GM19238 (cell line): ENCODE results near the gene PDZD8.
"Not testable (repeated sequence)": the region's sequence is repeated elsewhere in the genome, so short reads cannot be mapped to it uniquely, and the experiment has no call there.

Source experiments
- DNase-seq: peaks from one replicate; pipeline ENCODE4 v3.0.0; 2011; ENCODE audit warnings: low spot score; ENCODE audit not compliant: insufficient read length

Gene PDZD8

DNA sequence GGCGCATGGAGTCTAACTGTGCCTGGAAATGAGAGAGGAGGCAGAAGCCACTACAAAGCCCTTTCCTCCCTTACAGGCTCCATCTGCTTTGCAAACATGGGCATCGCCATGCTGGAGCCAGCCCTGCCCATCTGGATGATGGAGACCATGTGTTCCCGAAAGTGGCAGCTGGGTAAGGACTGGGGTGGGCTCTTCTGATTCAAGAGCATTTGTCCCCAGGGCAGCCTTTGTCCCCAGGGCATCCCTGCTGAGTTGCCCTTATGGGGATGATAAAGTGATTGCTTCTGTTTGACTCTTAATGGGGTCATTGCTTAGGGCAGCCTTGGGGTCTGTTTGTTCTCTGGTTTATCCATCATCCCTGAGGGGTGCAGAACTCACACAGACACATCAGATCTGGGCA is 117.5 kb downstream of the PDZD8 start:
- DNase-seq: no peak

DNA sequence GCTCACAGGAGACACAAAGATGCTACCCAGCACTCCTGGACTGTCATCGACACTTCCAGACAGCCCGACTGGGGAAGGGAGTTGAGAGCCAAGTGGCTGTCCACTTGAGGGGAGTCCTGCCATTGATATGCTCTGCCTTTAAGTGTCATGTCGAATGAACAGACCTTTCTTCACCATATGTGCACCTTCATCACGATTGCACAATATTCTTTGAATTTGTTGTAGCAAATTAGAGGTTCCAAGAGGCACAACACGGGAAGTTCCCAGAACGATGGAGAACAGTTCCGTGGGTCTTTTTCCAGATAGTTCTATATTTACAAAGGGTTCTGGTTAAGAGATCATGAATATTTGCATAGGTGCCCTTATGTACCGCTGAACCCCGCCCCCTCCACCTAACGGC is 118.3 kb downstream of the PDZD8 start:
- no peak for DNase-seq

DNA sequence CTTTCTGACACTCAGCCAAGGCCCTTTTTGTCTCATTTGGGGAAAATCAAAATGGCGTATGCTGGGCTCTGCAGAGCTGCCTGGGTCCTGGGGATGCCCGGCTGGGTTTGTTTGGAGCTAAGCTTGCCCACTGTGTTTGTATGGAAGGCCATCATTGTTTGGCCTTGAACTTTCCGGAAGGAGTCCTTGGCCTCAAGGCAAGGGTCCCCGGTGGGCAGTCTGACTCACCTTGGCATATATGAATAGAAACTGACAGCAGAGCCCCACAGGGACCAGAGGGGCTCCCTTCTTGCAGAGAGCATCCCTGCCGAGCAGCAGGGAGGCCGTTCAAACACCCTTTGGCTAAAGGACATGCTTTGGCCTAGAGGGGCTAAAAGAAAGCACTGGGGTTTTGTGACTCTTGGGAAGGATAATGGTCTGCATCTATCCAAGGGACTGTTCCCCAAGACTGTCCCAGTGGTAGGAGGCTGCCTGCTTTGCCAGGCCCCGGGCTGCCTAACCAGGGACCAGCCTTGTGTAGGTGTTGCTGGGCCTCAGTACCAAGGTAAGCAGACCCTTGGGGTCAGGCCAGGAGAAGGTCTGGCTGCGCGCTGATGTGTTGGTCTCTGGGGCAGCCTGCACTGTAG is 119.3 kb downstream of the PDZD8 start:
- no peak for DNase-seq

DNA sequence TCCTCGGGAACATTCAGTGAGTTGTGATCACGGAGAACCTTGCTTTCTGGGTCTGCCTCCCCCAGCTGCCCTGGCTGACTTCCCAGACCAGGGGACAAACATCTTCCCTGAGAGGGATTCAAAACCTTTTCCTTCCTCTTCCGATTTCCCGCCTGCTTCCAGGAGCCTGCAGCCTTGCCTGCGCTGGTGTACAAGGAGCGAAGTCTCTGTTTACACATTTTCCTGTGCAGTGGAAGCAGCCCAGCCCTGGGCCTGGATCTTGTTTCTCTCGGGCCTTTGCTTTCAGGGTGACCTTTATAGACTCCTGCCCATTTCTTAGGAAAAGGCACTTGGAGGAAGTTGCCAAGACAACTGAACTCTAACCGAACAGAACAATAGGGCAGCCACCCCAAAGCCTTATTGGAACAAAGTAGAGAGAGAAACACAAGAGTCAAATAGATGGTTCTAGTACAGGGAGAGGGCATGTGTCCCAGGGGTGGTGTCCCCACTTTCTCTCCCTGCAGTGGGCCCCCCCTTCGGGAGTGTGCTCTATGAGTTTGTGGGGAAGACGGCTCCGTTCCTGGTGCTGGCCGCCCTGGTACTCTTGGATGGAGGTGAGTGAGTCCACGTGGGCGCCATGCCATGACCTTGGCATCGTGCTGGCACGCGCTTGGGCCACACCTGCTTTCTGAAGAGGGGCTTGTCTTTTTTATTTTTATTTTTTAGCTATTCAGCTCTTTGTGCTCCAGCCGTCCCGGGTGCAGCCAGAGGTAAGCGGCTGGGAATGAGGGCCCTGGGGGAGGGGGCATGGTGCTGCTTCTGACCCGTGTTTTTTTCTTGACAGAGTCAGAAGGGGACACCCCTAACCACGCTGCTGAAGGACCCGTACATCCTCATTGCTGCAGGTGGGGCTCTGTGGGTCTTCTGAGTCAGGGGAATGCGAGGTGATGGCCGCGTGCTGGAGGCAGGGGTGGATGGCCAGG is 120.2 kb downstream of the PDZD8 start:
- no peak for DNase-seq

DNA sequence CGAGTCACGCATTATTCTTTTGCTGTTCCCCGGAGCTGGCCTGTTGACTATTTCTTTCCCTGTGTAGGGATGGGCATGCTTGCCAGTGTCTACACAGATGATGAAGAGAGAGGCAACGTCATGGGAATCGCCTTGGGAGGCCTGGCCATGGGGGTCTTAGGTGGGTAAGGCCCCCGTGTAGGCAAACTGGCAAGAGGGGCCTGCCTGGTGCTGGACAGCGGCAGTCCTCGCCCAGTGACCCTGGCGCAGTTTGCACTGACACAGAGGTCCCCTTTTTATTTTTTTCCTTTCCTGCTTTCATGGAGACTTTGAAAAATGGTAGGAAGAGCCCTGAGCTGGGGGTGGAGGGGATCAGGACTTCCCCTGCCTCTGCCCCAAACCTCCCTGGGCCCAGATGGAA is 120.9 kb downstream of the PDZD8 start:
- no peak for DNase-seq

DNA sequence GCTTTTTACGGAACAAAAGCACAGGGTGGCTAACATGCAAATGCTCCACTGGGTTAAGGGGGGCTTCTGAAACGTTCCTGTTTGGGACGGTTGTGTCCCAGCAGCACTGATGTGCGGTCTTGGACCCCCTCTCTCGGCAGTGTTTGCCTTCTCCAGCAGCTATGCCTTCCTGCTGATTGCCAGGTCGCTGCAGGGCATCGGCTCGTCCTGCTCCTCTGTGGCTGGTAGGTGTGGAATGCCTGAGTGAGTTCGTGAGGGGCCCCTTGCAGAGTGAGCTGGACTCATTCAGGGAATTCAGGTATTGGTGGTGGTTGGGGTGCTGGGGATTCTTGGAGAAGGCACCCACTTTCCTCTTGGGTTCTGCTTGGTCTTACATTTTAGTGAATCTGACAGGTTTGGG is 121.3 kb downstream of the PDZD8 start:
- no peak for DNase-seq

DNA sequence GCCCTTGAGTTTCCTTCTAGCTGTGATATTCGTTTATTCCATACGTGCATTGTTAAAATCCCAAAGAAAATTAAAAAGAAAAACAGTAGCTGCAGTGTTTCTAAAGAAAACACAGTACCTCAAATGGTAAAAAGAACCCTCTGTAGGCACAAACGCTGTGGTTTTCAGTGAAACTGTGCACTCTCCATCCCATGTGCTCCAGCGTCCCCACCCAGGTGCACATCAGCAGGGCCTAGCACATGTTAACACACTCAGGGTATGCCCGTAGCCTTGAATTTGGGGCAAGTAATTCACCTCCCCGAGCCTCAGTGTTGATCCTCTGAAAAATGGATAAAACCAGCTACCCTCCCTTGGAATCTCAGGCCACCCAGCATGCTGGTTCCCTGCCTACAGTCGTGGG is 124.8 kb downstream of the PDZD8 start:
- DNase-seq: no peak

DNA sequence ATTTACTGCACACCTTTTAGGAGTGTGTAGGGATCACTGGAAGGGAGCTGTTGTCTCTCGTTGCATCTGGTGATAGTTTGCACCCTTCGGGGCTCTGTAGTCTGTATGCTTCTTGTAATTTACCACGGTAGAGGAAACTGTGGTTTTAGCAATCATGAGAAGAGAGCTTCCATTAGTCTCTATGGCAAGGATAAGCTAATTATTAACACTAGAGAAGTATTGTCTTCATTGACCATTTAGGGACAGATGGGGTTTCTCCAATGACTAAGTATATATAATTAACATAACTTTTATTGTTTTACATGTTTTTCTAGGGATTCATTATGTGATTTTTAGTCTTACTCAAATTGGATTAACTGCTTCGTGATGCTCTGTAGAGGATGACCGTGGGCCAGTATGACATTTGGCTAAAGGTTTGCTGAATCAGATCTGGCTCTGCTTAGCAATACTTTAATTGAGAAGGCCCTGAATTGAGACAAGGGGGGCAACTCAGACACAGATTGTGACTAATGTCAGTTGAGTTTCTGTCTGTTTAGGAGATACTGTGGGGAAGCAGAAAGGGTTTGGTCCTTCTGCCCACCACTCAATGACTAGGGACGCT is 125.6 kb downstream of the PDZD8 start:
- DNase-seq: no peak

DNA sequence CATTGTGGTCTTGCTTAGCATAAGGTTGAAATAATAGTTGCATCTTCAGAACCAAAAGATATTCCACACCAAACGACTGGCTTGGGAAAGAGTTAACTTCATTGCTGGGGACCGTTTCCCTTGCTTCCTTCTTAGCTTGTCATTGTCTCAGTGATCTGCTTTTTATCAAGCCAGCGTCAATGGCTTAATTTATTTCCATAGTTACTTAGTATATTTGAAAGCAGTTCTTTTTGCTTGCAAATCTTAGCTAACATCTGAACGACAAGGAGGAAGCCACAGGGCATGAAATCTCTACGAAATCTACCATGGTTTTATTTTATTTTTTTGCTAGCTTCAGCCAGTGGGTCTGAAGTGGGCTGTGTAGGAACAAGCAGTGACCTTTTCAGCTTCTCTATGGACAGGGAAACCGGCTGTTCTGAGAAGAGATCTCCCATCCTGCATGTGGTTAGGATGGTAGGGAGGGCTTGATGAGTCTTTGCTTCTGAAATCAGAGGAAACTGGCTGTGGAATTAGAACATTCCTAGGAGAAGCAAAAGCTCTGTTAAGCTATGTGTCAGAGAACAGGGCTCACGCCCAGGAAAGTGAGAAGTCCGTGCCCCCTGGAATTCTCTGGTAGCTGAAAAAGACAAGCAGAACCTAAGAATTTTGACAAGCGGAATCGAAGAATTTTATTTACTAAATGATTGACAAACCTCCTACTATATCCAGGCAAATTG is 126.3 kb downstream of the PDZD8 start:
- DNase-seq: no peak

DNA sequence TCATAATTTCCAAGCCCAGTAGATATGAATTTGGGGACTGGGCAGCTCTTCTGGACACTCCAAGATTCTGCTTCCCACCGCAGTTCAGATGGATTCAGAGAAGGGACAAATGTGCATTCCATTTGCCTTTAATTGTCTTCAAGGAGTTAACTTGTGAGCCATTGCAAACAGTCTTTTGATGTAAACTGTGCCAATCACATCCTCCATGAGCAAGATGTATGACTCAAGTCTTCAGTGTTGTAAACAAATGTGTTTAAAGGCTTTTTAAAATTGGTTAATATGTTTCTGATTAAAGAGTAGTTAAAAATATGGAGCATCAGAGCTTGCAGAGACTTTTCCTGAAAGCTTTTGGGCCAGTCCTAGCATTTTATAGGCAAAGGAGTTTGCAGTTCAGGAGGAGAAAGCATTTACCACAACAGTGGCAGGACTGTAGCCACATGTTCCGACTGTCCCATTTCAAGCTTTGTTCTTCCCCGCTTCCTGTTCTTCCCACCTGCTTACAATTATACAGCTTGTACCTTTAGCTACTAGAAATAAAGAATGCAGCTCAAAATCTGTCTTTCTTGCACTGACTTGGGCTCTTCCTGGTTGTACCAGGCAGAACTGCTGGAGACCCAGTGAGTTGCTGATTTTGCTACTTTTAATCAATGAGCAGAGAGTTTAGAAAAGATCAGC is 128.1 kb downstream of the PDZD8 start:
- DNase-seq: no peak

DNA sequence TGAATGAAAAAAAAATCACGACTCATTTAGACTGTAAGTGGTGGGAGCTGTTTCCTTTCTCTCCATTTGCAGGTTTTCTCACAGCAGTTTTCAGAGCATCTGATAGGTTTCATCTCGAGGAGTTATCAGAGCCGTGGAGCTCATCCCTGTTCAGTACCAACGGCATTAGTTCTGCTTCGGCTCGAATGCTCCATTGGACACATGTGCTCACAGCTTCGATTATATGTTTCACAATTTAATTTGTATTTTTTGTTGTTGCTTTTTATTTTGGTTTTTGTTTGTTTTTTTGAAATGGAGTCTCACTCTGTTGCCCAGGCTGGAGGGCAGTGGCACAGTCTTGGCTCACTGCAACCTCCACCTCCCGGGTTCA is 132.8 kb downstream of the PDZD8 start:
- DNase-seq: no peak

DNA sequence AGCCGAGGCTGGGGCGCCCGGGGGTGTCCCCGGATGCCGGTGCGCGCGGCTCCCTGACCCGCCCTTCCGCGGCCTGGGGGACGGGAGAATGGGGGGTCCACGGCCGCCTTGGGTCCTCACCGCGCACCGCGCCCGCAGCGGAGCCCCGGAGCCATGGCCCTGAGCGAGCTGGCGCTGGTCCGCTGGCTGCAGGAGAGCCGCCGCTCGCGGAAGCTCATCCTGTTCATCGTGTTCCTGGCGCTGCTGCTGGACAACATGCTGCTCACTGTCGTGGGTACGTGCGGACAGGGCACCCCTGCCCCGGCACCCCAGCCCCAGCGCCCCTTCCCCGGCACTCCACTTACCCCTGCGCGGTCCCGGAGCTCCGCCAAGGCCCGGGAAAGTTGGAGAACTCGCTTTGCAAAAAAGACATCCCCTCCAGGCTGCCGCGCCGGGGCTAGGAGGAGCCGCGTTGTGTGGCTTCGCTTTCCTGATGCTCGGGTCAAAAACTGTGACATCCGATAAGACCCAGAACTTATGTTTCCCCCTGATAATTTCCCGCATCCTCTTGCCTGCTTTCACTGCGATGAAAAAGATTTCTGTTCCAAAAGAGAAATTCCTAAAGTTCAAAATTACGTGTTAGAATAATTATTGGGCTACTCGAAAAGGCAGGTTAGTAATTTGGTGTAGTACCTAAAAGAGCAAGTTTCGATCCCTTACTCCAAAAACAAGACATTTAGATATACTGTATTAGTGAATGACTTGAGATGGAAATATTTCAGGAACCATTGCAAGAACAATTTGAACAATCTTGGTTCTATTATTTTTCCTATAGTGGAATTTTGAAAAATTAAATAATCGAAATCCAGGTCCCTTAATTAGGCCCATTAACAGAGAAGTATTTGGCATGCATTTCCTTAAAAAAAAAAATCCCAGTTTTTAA is 133.4 kb downstream of the PDZD8 start:
- DNase-seq: no peak

DNA sequence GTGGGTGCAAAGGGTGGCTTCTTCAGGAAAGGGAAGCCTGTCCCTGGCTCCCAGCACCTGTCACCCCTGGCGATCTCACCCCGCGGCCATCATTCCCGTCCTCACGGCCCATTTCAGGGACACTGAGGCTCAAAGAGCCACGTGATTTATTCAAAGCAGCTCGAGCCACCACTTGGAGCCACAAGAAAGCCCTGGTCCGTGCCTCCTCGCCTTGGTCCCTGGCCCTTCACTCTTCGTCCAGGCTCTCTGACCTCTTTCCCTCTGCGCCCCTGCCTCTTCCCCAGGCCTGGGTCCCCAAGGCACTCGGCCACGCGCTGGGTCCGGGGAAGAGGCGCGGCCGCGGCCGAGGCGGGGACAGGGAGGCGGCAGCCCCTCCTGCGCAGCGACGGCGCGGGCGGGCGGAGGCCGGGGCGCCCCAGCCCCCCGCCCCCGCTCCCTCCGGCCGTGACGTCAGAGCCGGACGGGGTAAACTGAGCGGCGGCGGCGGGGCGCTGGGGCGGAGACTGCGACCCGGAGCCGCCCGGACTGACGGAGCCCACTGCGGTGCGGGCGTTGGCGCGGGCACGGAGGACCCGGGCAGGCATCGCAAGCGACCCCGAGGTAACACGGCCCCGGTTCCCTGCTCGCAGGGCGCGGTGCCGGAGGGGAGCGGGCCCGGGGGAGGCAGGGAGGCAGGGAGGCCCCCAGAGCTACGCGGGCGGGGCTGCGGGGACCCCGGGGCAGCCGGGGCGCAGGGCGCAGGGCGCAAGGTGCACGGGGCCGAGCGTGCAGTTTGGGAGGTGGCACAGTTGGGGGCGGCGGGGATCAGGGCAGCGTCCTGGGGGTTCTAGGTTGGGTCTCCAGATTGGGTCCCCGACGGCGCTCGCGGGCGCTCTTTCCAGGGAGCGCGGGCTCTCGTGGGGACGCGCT is 134.4 kb downstream of the PDZD8 start, which contains the start of gene SLC18A2:
TSS of gene SLC18A2 (plus strand) at position 494 of the 909 bp plus-strand sequence. CDS start 580 bp downstream, outside the sequence.
- DNase-seq: no peak

DNA sequence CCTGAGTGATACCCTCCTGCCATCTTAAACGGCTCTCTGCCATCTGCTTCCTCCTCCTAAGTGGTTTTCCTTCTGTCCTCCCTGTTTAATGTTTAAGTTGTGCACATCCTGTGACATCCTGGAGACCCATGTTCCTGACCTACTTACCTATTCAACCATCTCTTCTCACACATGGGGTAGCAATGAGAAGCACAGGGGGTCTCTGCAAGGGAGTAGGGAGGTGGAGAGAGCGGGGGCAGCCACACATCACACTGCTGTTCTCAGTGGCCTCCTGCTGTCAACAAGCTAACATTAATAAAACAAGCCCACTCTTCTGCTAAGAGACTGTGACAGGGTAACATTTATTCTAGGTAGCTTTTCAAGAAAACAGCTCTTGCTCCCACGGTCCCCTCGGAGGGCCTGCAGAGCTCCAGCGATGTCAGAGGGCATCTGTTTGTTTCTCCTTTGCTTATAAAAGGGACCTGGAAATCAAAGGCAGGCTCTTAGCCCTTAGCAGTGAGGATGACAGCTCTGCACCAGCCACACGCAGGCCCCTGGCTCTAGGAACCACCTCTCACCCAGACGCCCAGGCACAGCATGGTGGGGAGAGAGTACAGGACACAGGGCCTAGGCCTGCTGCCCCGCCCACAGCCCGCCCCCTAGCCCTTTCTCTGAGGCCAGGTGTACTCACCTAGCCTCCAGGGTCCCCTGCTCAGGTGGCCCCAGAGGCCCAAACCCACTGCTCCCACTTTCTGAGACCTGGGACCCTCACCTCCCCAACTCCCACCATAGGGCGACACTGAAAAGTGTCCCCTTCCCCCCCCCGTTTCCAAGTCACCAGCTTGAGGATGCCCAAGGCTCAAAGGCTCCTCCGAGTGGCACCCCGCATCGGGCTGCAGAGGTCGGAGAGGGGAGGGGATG is 135.3 kb downstream of the PDZD8 start:
- DNase-seq: no peak

DNA sequence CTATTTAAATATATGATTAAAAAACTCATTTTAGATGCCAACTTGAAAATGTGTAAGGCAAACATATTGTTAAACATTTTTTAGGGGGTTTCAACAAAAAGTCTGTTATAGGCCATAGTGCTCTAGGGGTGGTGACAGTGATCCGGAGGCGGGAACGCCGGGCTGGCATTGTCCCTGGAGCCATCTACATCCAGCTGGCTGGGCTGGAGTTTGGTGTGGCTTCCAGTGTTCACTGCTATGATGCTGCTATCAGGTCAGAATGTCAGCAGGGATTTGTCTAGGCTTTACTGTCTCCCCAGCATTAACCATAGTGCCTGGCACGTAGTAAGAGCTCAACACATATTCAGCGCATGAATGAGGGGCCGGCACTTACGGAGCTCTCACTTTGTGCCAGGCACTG is 136.2 kb downstream of the PDZD8 start:
- no peak for DNase-seq

DNA sequence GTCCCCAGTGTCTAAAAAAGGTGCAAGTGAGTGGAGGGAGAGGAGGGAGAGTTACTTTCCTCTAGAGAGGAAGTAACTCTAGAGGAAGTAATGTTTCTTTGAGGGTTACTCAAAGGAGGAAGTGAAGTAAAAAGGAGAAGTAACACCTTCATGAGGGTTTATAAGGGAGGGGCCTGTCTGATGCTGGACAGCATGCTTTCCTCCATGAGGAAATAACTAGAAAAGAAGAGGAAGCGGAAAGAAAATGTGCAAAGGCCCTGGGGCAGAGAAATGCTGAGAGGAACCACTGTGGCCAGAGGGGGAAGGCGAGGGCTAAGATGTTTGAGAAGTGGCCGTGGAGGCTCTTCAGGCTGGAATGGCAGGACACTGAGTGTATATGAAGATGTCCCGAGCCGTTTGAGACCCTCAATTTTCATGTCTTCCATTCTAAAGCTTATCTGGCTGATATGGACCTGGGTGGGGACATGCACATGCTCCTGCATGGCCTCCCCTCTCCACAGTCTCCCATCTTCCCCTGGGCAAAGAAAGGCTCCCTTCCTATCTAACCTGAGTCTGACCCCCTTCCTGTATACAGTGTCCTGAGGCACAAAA is 137.7 kb downstream of the PDZD8 start:
- no peak for DNase-seq

DNA sequence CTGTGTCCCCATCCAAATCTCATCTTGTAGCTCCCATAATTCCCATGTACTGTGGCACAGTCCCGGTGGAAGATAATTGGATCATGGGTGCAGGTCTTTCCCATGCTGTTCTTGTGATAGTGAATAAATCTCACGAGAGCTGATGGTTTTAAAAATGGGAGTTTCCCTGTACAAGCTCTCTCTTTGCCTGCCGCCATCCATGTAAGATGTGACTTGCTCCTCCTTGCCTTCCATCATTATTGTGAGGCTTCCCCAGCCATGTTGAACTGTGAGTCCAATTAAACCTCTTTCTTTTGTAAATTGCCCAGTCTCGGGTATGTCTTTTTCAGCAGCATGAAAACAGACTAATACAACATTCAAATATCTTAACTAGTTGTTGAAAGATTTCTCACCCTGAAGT is 145.1 kb downstream of the PDZD8 start:
- not testable (repeated sequence) for DNase-seq

DNA sequence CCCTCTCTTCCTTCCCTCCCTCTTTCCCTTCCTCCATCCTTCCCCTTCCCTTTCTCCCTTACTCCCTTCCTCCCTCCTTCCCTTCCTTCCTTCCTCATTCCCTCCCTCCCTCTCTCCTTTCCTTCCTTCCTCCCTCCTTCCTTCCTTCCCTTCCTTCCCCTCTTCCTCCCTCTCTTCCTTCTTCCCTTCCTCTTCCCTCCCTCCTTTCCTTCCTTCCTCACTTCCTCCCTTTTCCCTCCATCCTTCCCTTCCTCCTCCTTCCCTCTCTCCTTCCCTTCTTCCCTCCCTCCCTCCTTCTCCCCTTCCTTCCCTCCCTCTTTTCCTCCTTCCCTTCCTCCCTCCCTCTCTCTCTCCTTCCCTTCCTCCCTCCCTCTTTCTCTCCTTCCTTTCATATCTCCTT is 147.0 kb downstream of the PDZD8 start:
- no peak for DNase-seq
